Fibroblast of skin of left quadriceps (primary cell): ENCODE results near the gene LCP2.

Experiments
- DNase-seq, 2 experiments: peaks; one replicate each; pipeline ENCODE4 v3.0.0-alpha.2; 2013; ENCODE audit warnings: low read depth in 2 of 2

LCP2 gene

GRCh38 chr5:170315154-170315553, 17.6 kb upstream of the LCP2 start:
- no peak for DNase-seq

GRCh38 chr5:170314541-170315095, 17.0 kb upstream of the LCP2 start:
- DNase-seq: no peak

- no peak for DNase-seq
Observed at GRCh38 chr5:170313816-170314215, 16.2 kb upstream of the LCP2 start.

- DNase-seq: no peak
Observed at GRCh38 chr5:170313344-170313743, 15.8 kb upstream of the LCP2 start.

- peak; percentile 16 to 20 for DNase-seq
Observed at GRCh38 chr5:170312666-170313065, 15.1 kb upstream of the LCP2 start.

- DNase-seq: no peak
Observed at GRCh38 chr5:170312301-170312595, 14.7 kb upstream of the LCP2 start.

GRCh38 chr5:170311511-170312300, 14.1 kb upstream of the LCP2 start:
- no peak for DNase-seq

- no peak for DNase-seq
Observed at GRCh38 chr5:170310256-170310926, 12.8 kb upstream of the LCP2 start.

GRCh38 chr5:170308686-170309085, 11.1 kb upstream of the LCP2 start:
- DNase-seq: no peak

GRCh38 chr5:170307575-170308465, 10.2 kb upstream of the LCP2 start:
- no peak for DNase-seq

- peak; percentile 44 to 52 for DNase-seq
Observed at GRCh38 chr5:170306381-170306831, 8.8 kb upstream of the LCP2 start.

- no peak for DNase-seq
Observed at GRCh38 chr5:170305646-170306025, 8.1 kb upstream of the LCP2 start.

- no peak for DNase-seq
Observed at GRCh38 chr5:170305016-170305645, 7.6 kb upstream of the LCP2 start.

- no peak for DNase-seq
Observed at GRCh38 chr5:170303549-170303948, 6.0 kb upstream of the LCP2 start.

GRCh38 chr5:170302653-170303501, 5.3 kb upstream of the LCP2 start:
- DNase-seq: no peak

GRCh38 chr5:170301981-170302652, 4.5 kb upstream of the LCP2 start:
- DNase-seq: no peak

GRCh38 chr5:170301149-170301548, 3.6 kb upstream of the LCP2 start:
- no peak for DNase-seq

GRCh38 chr5:170300361-170301013, 2.9 kb upstream of the LCP2 start:
- DNase-seq: no peak

- no peak for DNase-seq
Observed at GRCh38 chr5:170296935-170297588, 515 bp downstream of the LCP2 start.
